CD4-positive, alpha-beta memory T cell (primary cell): ENCODE measurements around the gene SPOCK2. TPM values are rescaled to one million over a fixed set of nuclear protein-coding genes. Genes with fewer than 3 reads are reported as not detected.
A peak's percentile ranks its signal among the peaks of the same experiment; 100 is the strongest.

ENCODE experiments used
- CTCF ChIA-PET: fragments of 350-600 bp; sonication (Branson Sonifier 250); formaldehyde crosslinking; loops from one replicate; lab custom pipeline; 2021; ENCODE audit warnings: inconsistent platforms; ENCODE audit not compliant: partially characterized antibody; lab: Charles Lee
- POLR2A ChIA-PET: fragments of 350-600 bp; sonication (Branson Sonifier 250); formaldehyde crosslinking; loops from one replicate; lab custom pipeline; 2021; ENCODE audit not compliant: partially characterized antibody; lab: Charles Lee
- DNase-seq, 5 donors: peaks; one replicate each; pipeline versions ENCODE4 v3.0.0 to v3.0.0-alpha.2; 2020 to 2022; ENCODE audit warnings: mixed read lengths in 1 of 5
- H3K27ac ChIP-seq: one replicate; pipeline ENCODE4 v1.7.0; 2013; ENCODE audit warnings: low read depth, low read length
- H3K27me3 ChIP-seq: 2 replicates; pipeline ENCODE4 v1.7.0; 2013; ENCODE audit warnings: mild to moderate bottlenecking, low read length, moderate library complexity; ENCODE audit not compliant: insufficient read depth
- H3K36me3 ChIP-seq: 2 replicates; pipeline ENCODE4 v1.7.0; 2013; ENCODE audit warnings: mild to moderate bottlenecking, low read length, moderate library complexity; ENCODE audit not compliant: insufficient read depth
- H3K4me1 ChIP-seq: 2 replicates; pipeline ENCODE4 v1.7.0; 2013; ENCODE audit warnings: mild to moderate bottlenecking, low read length, moderate library complexity; ENCODE audit not compliant: insufficient read depth
- H3K4me3 ChIP-seq, 2 donors: one replicate each; pipeline ENCODE4 v1.7.0; 2013; ENCODE audit warnings: low read length in 2 of 2, mild to moderate bottlenecking in 1 of 2
- H3K9me3 ChIP-seq, 2 donors: one replicate each; pipeline ENCODE4 v1.7.0; 2013; ENCODE audit warnings: low read length in 2 of 2, control low read depth in 1 of 2; ENCODE audit not compliant: control insufficient read depth in 1 of 2
- H3K27ac Mint-ChIP-seq, 7 donors: one replicate each; pipeline ENCODE4 v1.8.0; 2020 to 2021; ENCODE audit warnings: mixed read lengths in 7 of 7, mild to moderate bottlenecking in 6 of 7, inconsistent platforms in 3 of 7, moderate library complexity in 3 of 7
- H3K27me3 Mint-ChIP-seq, 2 donors: one replicate each; pipeline ENCODE4 v1.8.0; 2020 to 2021; ENCODE audit warnings: mixed read lengths in 2 of 2
- H3K36me3 Mint-ChIP-seq, 2 donors: one replicate each; pipeline ENCODE4 v1.8.0; 2020 to 2021; ENCODE audit warnings: mixed read lengths in 2 of 2, inconsistent platforms in 1 of 2, mild to moderate bottlenecking in 1 of 2
- H3K4me1 Mint-ChIP-seq, 4 donors: one replicate each; pipeline ENCODE4 v1.8.0; 2020 to 2021; ENCODE audit warnings: mixed read lengths in 4 of 4, mild to moderate bottlenecking in 1 of 4
- H3K4me3 Mint-ChIP-seq, 8 donors: one replicate each; pipeline ENCODE4 v1.8.0; 2020 to 2021; ENCODE audit warnings: mixed read lengths in 8 of 8, mild to moderate bottlenecking in 7 of 8, moderate library complexity in 6 of 8, inconsistent platforms in 3 of 8
- H3K9me3 Mint-ChIP-seq, 8 donors: one replicate each; pipeline ENCODE4 v1.8.0; 2020 to 2021; ENCODE audit warnings: mixed read lengths in 8 of 8, mild to moderate bottlenecking in 5 of 8, inconsistent platforms in 3 of 8, moderate library complexity in 1 of 8
- intact Hi-C: fragments of 100-400 bp; cut with micrococcal nuclease; formaldehyde crosslinking; loops from one replicate; pipeline ENCODE4 v1.15.1; 2023
- polyA plus RNA-seq, 2 donors: library from polyadenylated mRNA; unstranded; fragments of 300-500 nt; fragmentation: Illumina TruSeq; gene quantifications; one replicate each; pipeline ENCODE4 v1.2.3, GENCODE V29; 2021
- total RNA-seq, 2 experiments: library from RNA; stranded (reverse); gene quantifications; one replicate each; pipeline ENCODE4 v1.2.3, GENCODE V29; 2021

SPOCK2 gene
- total and polyA plus RNA-seq, 4 experiments from 2014 or later, result 174 to 556 (median 406) TPM

DNA sequence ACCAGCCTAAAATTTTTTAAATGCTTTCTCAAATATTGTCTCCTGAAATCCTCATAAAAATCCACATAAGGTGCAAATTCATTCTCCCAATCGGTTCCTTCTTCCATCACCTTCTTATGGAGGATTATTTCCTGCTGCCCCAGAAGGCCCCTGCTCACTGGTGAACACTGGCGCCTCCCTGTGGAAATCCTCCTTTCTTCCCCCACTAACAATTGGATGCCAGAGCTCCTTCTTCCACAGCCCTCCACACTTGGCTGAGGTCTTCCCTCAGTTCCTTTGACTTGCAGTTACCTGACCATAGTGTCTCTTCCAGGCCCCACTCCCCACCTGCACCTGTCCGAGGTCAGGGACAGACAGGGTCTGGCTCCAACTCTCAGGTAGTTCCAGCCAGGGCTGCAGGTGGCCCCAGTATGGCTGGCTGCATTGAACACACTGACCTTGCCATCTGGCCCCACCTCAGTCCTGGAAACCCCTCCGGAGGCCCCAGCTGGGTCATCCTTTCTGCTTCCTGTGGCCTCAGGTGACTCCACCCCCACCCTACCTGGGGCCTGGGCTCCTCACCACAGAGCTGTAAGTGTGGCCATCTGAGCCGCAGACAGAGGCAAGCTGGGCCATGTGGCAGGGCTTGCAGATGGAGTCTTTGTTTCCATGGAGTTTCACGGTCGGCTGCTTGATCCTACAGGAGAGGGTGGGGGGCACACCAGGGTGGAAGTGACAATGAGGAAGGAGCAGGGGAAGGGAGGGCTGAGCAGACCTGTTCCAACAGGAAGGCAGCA lies 18.4 kb downstream of the SPOCK2 start:
- Histone ChIP-seq H3K27ac (no peak overlapping the region), H3K4me1 (peaks cover 37% of the 10 kb centered on the region), H3K27me3 (no peaks in the 10 kb centered on the region), H3K9me3 (no peaks in the 10 kb centered on the region), H3K36me3 (peaks cover 99% of the 10 kb centered on the region), H3K4me3 (no peak overlapping the region)
- Mint-ChIP-seq H3K4me1 (peaks cover 12 to 42% (median 28%) of the 10 kb centered on the region in 4 donors), H3K27me3 (no peaks in the 10 kb centered on the region), H3K27ac (peak overlapping the region; percentile 39 to 97 (median 91)), H3K9me3 (peaks cover 0 to 12% (median 0%) of the 10 kb centered on the region in 8 donors), H3K4me3 (peak overlapping the region in 2 of 8 donors; percentile 9 to 12), H3K36me3 (peaks cover 46 to 90% of the 10 kb centered on the region in 2 donors)
- intact Hi-C loops, result no loop called here
- no peak for DNase-seq
- ChIA-PET POLR2A (interaction anchor here (0.5 to 22.3 kb wide), 5 partner anchors 10 to 276 kb away, joined by 4 to 329 read pairs (median 13); partner anchors contain the start of genes ANAPC16, ASCC1 and SPOCK2), CTCF (interaction anchor here (1.0 to 6.0 kb wide), 6 partner anchors 9 to 152 kb away, joined by 3 to 30 read pairs (median 5); partner anchors contain the start of gene ASCC1)

DNA sequence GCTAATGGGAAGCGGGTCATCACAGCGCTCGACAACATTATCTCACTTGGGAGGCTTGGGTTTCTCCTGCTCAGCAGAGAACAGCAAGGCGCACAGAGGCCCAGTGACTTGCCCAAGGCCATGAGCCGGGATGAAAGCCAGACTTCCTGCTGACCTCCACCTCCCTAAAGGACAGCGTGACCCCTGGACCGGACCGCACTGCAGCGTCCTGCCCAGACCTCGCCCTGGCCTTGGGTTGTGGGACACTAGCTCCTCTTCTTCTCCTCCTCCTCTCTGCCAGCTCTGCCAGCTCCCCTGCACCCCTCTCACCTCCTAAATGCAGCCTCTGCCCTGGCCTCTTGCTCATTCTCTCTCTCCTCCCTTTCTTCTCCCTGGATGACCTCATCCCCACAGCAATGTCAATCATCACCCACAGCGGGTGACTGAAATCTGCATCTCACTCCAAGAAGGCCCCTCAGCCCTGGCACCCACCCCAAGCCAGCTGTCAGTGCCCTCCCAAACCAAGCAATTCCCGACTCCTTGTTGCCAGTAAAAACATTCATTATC lies 19.4 kb downstream of the SPOCK2 start:
- no peaks in the 10 kb centered on the region for H3K9me3 ChIP-seq
- peaks cover 28% of the 10 kb centered on the region for H3K4me1 ChIP-seq
- ChIA-PET POLR2A (interaction anchor here (0.6 to 22.3 kb wide), 4 partner anchors 10 to 163 kb away, joined by 3 to 329 read pairs (median 48); partner anchors contain the start of gene SPOCK2), CTCF (interaction anchor here (2.8 to 6.0 kb wide), 2 partner anchors 20 to 58 kb away, joined by 9 to 30 read pairs; no protein-coding TSS in a partner anchor)
- H3K36me3 ChIP-seq, result peaks cover 94% of the 10 kb centered on the region
- H3K9me3 Mint-ChIP-seq, result peaks cover 0 to 15% (median 0%) of the 10 kb centered on the region in 8 donors
- intact Hi-C loops, result no loop called here
- DNase-seq, result no peak
- peak overlapping the region in 2 of 8 donors; percentile 17 to 39 for H3K4me3 Mint-ChIP-seq
- H3K27me3 ChIP-seq, result no peaks in the 10 kb centered on the region
- H3K27ac ChIP-seq, result no peak overlapping the region
- peaks cover 50 to 86% of the 10 kb centered on the region in 2 donors for H3K36me3 Mint-ChIP-seq
- H3K27ac Mint-ChIP-seq, result peak overlapping the region; percentile 66 to 97 (median 80)
- peaks cover 12 to 32% (median 22%) of the 10 kb centered on the region in 4 donors for H3K4me1 Mint-ChIP-seq
- H3K4me3 ChIP-seq, result no peak overlapping the region
- H3K27me3 Mint-ChIP-seq, result no peaks in the 10 kb centered on the region

DNA sequence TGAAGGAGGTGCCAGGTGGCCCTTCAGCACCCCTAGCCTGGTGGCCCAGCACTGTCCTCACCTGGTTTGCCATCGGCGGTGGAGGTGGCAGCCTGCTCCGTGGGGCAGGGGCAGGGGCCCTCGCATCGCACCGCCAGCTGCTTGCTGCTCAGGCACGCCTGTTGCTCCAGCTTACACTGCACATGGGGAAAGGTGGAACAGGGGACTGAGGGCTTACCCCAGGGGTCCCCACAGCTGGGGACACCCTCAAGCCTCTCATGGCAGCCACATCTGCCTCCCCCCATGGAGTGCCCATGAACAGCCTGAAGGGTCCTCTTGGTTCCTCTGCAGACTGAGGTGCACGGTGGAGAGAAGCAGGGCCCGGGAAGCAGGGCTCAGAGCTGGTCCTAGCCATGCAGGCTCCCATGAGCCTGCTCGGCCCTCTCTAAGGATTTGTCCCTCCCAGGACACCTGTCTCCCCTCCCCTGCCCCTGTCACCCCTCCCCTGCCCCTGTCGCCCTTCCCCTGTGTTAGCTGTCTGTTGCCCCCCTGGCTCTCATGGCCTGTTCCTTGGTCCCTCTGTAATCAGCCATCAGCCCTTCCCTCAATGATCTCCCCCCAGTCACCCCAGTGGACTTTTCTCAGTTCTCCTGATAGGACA lies 20.1 kb downstream of the SPOCK2 start:
- no peak overlapping the region for H3K4me3 Mint-ChIP-seq
- peaks cover 55 to 86% of the 10 kb centered on the region in 2 donors for H3K36me3 Mint-ChIP-seq
- intact Hi-C loops, result no loop called here
- Histone ChIP-seq H3K4me1 (peaks cover 25% of the 10 kb centered on the region), H3K4me3 (no peak overlapping the region), H3K27ac (no peak overlapping the region), H3K27me3 (no peaks in the 10 kb centered on the region), H3K9me3 (no peaks in the 10 kb centered on the region), H3K36me3 (peaks cover 94% of the 10 kb centered on the region)
- ChIA-PET POLR2A (interaction anchor here (0.8 to 22.3 kb wide), 4 partner anchors 10 to 40 kb away, joined by 3 to 329 read pairs (median 43); partner anchors contain the start of gene SPOCK2), CTCF (interaction anchor here (1.4 to 6.0 kb wide), 2 partner anchors 19 to 269 kb away, joined by 4 to 30 read pairs; no protein-coding TSS in a partner anchor)
- H3K27me3 Mint-ChIP-seq, result no peaks in the 10 kb centered on the region
- DNase-seq, result peak in 1 of 5 donors; percentile 51
- peak overlapping the region in 5 of 7 donors; percentile 38 to 97 (median 52) for H3K27ac Mint-ChIP-seq
- peaks cover 0 to 18% (median 0%) of the 10 kb centered on the region in 8 donors for H3K9me3 Mint-ChIP-seq
- H3K4me1 Mint-ChIP-seq, result peaks cover 12 to 30% (median 19%) of the 10 kb centered on the region in 4 donors

DNA sequence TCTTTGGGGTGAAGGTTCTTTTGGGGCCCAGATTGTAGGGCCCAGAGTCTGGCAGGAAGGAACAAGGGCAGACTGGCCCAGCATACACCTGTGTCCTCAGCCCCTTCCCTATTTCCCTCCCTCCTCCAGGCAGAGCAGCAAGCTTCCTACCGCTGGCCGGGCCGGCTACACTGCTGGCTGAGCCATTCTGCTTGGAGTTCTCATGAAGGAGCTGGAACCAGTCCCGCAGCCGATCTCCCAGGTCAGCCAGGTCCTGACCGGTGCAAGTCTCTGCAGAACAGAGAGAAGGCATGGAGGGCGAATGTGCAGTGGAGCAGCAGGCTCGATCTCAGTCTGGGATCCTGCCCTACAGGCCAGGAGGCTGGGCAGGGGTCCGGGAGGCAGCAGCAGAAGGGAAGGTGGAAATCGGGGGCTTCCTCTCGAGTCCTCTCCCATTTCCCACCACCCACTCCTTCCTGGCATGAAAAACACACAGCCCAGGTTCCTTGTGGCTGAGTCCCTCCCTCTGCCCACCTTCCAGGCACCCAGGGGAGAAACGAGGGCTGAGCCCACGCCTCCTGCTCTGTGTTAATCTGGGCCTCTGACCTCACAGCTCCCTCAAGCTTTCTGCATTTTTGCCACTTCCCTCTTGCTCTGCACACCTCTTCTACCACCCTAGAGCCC lies 20.8 kb downstream of the SPOCK2 start:
- DNase-seq, result peak in 1 of 5 donors; percentile 23
- ChIA-PET POLR2A (interaction anchor here (0.8 to 22.3 kb wide), 6 partner anchors 9 to 149 kb away, joined by 3 to 329 read pairs (median 12); partner anchors contain the start of genes ANAPC16, ASCC1 and SPOCK2), CTCF (interaction anchor here (0.7 to 2.1 kb wide), 4 partner anchors 19 to 270 kb away, joined by 3 to 9 read pairs (median 4); no protein-coding TSS in a partner anchor)
- H3K4me1 Mint-ChIP-seq, result peaks cover 12 to 34% (median 18%) of the 10 kb centered on the region in 4 donors
- no peak overlapping the region for H3K4me3 Mint-ChIP-seq
- H3K36me3 Mint-ChIP-seq, result peaks cover 53 to 88% of the 10 kb centered on the region in 2 donors
- intact Hi-C loops, result no loop called here
- Histone ChIP-seq H3K4me1 (peaks cover 18% of the 10 kb centered on the region), H3K36me3 (peaks cover 94% of the 10 kb centered on the region), H3K9me3 (no peaks in the 10 kb centered on the region), H3K27ac (no peak overlapping the region), H3K4me3 (no peak overlapping the region), H3K27me3 (no peaks in the 10 kb centered on the region)
- peaks cover 0 to 18% (median 0%) of the 10 kb centered on the region in 8 donors for H3K9me3 Mint-ChIP-seq
- peak overlapping the region; percentile 12 to 79 (median 37) for H3K27ac Mint-ChIP-seq
- no peaks in the 10 kb centered on the region for H3K27me3 Mint-ChIP-seq

DNA sequence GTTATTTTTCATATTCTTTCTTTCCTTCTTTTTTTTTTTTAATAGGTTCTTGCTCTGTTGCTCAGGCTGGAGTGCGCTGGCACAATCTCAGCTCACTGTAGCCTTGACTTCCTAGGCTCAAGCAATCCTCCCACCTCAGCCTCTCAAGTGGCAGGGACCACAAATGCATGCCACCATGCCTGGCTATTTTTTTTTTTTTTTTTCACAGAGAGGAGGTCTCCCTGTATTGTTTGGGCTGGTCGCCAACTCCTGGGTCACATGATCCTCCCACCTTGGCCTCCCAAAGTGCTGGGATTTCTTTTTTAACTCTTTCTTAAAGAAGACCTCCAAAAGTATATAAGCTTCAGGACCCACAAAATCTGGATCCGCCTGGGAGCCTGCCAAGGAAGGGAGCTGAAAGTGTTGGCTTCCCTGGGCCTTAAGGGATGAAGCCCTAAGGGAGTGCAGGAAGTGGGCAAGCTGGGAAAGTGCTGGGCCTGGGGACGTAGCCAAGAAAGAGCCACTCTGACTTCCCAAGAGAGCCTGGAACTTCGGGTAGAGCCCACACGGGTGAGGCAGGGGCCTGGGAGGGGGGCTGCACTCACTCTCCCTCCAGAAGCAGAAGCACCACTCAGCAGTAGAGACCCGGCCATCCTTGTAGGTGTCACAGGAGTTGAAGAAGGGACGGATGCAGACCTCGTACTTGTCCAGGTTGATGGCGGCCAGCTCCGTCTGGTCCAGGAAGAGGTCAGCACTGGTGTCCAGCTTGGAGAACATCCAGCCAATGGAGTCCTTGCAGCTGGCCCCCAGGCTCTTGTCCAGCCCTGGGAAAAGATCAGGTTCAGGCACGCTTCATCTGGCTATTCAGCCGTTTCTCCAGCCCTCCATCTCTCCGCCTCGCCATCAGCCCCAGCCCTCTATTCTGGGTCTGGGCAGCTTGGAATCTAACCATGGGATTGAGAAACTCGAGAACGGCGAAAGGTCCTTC lies 21.8 kb downstream of the SPOCK2 start:
- H3K9me3 Mint-ChIP-seq, result peaks cover 0 to 20% (median 0%) of the 10 kb centered on the region in 8 donors
- peak overlapping the region in 5 of 7 donors; percentile 22 to 85 (median 75) for H3K27ac Mint-ChIP-seq

More for the DNA sequence above, 21.8 kb downstream of the SPOCK2 start:
- Histone ChIP-seq H3K36me3 (peaks cover 93% of the 10 kb centered on the region), H3K27ac (no peak overlapping the region), H3K27me3 (no peaks in the 10 kb centered on the region), H3K4me1 (peaks cover 11% of the 10 kb centered on the region), H3K4me3 (no peak overlapping the region), H3K9me3 (no peaks in the 10 kb centered on the region)
- peaks cover 50 to 88% of the 10 kb centered on the region in 2 donors for H3K36me3 Mint-ChIP-seq
- intact Hi-C loops, result no loop called here
- no peak for DNase-seq
- ChIA-PET CTCF (interaction anchor here (0.7 to 2.1 kb wide), 6 partner anchors 18 to 372 kb away, joined by 3 to 9 read pairs (median 3); no protein-coding TSS in a partner anchor), POLR2A (interaction anchor here (0.9 to 22.3 kb wide), 5 partner anchors 8 to 149 kb away, joined by 3 to 329 read pairs (median 17); partner anchors contain the start of genes ANAPC16, ASCC1 and SPOCK2)
- no peaks in the 10 kb centered on the region for H3K27me3 Mint-ChIP-seq
- peaks cover 14 to 40% (median 20%) of the 10 kb centered on the region in 4 donors for H3K4me1 Mint-ChIP-seq
- H3K4me3 Mint-ChIP-seq, result peak overlapping the region in 2 of 8 donors; percentile 7 to 26
